ENCODE results near the gene KRTAP1-4. TPM values are rescaled to one million over a fixed set of nuclear protein-coding genes. Genes with fewer than 3 reads are reported as not detected.

The KRTAP1-4 gene
- total RNA-seq, 2 donors from 2014 or later, result not detected

DNA sequence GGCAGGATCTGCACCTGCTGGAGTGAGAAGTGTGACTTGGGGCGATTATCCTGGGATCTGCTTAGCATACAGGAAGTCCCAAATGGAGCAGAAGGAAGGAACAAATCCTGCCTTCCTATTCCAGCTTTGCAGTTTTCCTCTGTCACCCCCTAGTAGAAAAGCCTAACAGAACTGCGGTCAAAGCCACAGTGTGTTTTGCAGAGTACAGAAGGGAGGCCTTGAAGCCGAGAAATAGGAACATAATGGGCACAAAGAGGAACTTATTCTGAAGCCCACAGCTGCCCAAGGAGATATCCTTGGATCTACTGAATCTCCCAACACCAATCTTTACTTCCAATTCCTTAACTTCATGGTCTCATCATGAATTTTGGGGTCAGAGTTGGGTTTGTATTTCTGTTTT lies 11.5 kb downstream of the KRTAP1-4 start:
- H3K9me3 ChIP-seq, result no peaks in the 10 kb centered on the region
- DNase-seq (ENCODE audit: low spot score), result no peak
- TF ChIP-seq, protein P1, sequence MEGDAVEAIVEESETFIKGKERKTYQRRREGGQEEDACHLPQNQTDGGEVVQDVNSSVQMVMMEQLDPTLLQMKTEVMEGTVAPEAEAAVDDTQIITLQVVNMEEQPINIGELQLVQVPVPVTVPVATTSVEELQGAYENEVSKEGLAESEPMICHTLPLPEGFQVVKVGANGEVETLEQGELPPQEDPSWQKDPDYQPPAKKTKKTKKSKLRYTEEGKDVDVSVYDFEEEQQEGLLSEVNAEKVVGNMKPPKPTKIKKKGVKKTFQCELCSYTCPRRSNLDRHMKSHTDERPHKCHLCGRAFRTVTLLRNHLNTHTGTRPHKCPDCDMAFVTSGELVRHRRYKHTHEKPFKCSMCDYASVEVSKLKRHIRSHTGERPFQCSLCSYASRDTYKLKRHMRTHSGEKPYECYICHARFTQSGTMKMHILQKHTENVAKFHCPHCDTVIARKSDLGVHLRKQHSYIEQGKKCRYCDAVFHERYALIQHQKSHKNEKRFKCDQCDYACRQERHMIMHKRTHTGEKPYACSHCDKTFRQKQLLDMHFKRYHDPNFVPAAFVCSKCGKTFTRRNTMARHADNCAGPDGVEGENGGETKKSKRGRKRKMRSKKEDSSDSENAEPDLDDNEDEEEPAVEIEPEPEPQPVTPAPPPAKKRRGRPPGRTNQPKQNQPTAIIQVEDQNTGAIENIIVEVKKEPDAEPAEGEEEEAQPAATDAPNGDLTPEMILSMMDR (IDR thresholded peaks at IDR 0.05), result no peak

DNA sequence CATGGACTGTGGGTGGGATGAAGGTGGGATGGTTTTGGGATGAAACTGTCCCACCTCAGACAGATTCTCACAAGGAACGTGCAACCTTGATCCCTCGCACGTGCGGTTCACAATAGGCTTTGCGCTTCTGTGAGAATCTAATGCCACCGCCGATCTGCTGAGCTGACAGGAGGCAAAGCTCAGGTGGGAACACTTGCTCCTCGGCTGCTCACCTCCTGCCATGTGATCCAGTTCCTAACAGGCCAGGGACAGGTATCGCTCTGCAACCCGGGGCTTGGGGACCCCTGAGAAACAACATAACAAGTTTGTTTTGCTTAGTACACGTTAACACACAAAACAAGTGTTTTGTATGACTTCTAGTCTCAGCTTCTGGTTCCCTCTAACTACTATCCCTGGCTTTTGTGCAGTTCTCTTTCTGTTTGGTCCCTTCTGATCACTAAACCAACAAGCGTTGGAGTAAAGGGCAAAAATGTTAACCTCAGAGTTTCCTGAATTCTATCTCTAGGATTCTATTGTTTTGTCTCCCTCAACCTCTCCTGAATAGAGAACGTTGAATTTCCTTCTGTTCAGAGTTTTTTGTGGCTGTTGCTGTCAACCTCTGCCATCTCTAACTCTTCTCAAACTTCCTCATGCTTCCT lies 13.3 kb downstream of the KRTAP1-4 start:
- no peaks in the 10 kb centered on the region for H3K9me3 ChIP-seq
- H3K4me3 ChIP-seq, result no peak overlapping the region
- no peaks in the 10 kb centered on the region for H3K4me1 ChIP-seq
- H3K36me3 ChIP-seq, result no peaks in the 10 kb centered on the region
- H3K27me3 ChIP-seq, result no peaks in the 10 kb centered on the region
- no peak overlapping the region for H3K27ac ChIP-seq
- TF ChIP-seq, protein P1 (IDR thresholded peaks at IDR 0.05), result no peak
- no peak for DNase-seq (ENCODE audit: low spot score)

More for the DNA sequence above, 11.5 kb downstream of the KRTAP1-4 start:
- Histone ChIP-seq H3K27me3 (no peaks in the 10 kb centered on the region), H3K27ac (no peak overlapping the region), H3K36me3 (no peaks in the 10 kb centered on the region), H3K4me3 (no peak overlapping the region), H3K4me1 (no peaks in the 10 kb centered on the region)

DNA sequence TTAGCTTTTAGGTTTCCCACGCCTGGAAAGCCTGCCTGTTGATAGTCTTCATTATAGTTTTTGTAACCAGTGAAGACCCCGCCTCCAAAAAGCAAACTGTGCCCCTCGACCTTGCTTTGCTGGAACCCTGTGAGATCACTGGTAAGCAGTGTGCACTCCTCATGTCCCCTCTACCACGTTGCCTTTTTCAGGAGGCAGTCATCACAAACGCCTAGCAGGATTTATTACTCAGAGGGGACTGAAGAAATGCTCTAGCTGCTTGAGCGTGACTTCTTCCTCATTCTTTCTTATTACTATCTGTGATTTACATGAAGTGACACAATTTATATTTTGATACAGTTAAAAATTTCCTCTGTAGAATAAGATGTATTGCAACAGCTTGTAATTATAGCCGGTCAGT lies 14.5 kb downstream of the KRTAP1-4 start:
- H3K27me3 ChIP-seq, result no peaks in the 10 kb centered on the region
- no peak for DNase-seq (ENCODE audit: low spot score)
- H3K36me3 ChIP-seq, result no peaks in the 10 kb centered on the region
- no peaks in the 10 kb centered on the region for H3K9me3 ChIP-seq
- no peak overlapping the region for H3K4me3 ChIP-seq
- no peak overlapping the region for H3K27ac ChIP-seq
- no peaks in the 10 kb centered on the region for H3K4me1 ChIP-seq
- TF ChIP-seq, protein P1 (IDR thresholded peaks at IDR 0.05), result no peak

DNA sequence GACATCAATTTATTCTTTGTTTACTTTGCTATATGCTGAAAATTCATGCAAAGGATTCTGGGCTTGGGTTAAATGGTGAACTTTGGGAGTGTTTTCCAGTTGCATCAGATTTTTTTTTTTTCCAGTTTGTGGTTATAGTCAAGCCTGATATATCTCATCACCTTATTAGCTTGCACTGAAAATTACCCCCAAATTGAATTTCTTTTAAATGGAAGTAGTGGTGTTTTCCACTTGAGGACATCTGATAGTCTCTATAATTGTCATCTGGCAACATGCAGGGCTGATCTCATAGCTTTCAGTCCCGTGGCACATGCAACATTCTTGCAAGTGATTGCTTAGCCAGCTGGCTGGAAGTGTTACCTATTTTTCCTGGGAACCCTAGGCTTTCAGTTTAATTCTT lies 16.4 kb downstream of the KRTAP1-4 start:
- TF ChIP-seq, protein P1 (IDR thresholded peaks at IDR 0.05), result no peak
- no peak overlapping the region for H3K27ac ChIP-seq
- no peak for DNase-seq (ENCODE audit: low spot score)
- no peaks in the 10 kb centered on the region for H3K4me1 ChIP-seq
- H3K4me3 ChIP-seq, result no peak overlapping the region
- H3K9me3 ChIP-seq, result no peaks in the 10 kb centered on the region
- H3K36me3 ChIP-seq, result no peaks in the 10 kb centered on the region
- no peaks in the 10 kb centered on the region for H3K27me3 ChIP-seq

DNA sequence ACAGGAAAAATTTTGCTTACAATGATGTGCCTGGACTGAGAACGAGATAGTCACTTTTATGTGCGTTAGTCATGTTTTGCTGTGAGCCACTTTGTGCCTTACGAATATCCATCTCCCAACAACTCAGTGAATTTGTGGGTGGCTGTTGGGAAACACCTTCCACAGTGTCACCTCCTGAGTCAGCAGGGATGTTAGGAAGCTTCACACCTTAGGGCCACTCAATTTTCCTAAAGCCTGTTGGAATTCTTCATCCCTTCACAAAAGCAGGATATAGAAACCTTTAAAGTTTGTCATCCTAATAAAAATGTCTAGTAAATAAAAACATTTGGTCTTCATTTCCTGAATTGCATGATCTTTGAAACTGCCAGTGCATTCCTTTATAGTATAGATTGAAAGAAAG lies 16.8 kb downstream of the KRTAP1-4 start:
- Histone ChIP-seq H3K36me3 (no peaks in the 10 kb centered on the region), H3K9me3 (no peaks in the 10 kb centered on the region), H3K4me3 (no peak overlapping the region), H3K4me1 (no peaks in the 10 kb centered on the region), H3K27ac (no peak overlapping the region), H3K27me3 (no peaks in the 10 kb centered on the region)
- TF ChIP-seq, protein P1 (IDR thresholded peaks at IDR 0.05), result no peak
- no peak for DNase-seq (ENCODE audit: low spot score)

Measured in right atrium auricular region (tissue), 2 donors.